Measurements from ENCODE around the gene LAMA3. TPM values are rescaled to one million over a fixed set of nuclear protein-coding genes. Genes with fewer than 3 reads are reported as not detected.

LAMA3 gene
- total and polyA plus RNA-seq, 9 donors: 2.3 to 8.7 (median 3.6) TPM

DNA sequence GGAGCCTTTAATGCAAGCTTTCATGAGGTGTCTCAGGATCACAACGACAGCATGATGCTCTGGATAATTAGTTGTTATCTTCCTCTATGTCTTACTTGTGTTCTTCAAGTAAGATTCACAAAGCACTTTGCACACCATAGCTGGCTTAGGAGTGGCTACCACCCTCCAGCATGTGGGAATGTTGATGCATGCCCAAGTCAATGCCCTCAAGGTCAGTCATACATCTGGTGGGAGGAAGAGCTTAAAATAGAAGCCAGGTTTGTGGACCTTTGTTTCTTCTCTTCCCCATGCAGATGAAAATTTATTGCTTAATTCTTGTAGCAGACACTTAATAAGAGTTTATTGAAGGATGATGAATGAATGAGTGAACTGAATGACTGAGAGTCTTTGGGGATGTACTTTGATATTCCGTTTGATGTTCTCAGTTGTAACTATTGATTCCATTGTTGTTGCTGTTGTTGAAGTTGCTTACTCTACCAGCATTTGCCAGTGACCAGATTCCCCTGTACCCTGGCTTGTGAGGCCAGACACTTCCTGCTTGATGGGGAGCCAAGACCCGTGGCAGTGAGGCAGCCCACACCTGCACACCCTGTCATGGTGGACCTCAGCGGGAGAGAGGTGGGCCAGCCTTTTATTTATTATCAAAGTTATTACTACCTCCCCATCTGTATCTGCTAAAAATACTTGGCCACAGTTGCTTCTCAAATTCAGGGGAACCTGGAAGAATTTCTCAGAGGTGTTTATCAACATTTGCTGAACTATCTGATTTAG, 137.8 kb downstream of the LAMA3 start:
- H3K27me3 ChIP-seq (ENCODE audit: control insufficient read depth, insufficient read depth, low read length): no peaks in the 10 kb centered on the region
- no peak for DNase-seq
- no peaks in the 10 kb centered on the region for H3K9me3 ChIP-seq (replicated peaks; ENCODE audit: control insufficient read depth, low read depth, low read length)
- H3K4me3 ChIP-seq (ENCODE audit: low read length): no peak overlapping the region
- no peaks in the 10 kb centered on the region for H3K4me1 ChIP-seq (ENCODE audit: control insufficient read depth, insufficient read depth, low read length)
- WGBS (ENCODE audit: insufficient coverage): 80% methylated on average over 1 of the region's 4 CpGs
- no peak overlapping the region for H3K27ac ChIP-seq (ENCODE audit: low read length)
- no peaks in the 10 kb centered on the region for H3K36me3 ChIP-seq (ENCODE audit: control insufficient read depth, insufficient read depth, low read length)

DNA sequence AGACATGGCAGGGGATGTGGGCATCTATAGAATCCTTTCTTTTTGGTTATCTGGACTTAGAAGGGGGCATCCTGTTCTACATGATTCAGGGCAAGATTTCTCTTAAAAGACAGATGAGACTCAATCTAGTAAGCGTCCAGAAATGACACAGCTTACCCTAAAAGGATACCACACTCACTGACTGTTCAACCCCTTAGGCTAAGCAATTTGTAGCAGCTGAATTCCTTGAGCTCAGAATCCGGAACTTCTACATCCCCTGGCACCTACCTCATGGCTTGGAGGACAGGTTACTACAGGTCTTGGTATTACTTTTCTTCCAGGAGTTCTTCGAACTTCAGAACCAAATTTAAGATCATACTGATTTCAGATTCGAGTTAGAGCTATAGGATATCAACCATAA, 138.4 kb downstream of the LAMA3 start:
- no peak for DNase-seq
- 94% methylated on average over 2 of the region's 4 CpGs for WGBS (ENCODE audit: insufficient coverage)
- Histone ChIP-seq H3K4me1 (ENCODE audit: control insufficient read depth, insufficient read depth, low read length) (no peaks in the 10 kb centered on the region), H3K36me3 (ENCODE audit: control insufficient read depth, insufficient read depth, low read length) (no peaks in the 10 kb centered on the region), H3K27ac (ENCODE audit: low read length) (no peak overlapping the region), H3K4me3 (ENCODE audit: low read length) (no peak overlapping the region), H3K9me3 (replicated peaks; ENCODE audit: control insufficient read depth, low read depth, low read length) (no peaks in the 10 kb centered on the region), H3K27me3 (ENCODE audit: control insufficient read depth, insufficient read depth, low read length) (no peaks in the 10 kb centered on the region)

DNA sequence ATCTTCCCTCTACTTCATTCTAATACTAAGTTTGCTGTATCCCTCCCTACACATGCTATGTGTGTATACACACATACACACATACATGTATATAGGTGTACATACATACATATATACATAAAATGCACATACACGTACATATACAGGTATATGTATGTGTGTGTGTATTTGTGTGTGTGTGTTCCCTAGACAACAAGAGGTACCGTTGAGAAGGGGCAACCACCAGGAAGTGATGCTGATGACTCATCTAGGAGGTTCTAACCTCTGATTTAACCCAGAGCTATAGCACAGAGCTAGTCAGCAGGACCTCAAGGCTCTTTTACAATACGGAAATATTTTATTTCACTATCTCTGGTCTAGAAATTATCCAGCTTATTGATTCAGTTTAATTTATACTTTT, 139.2 kb downstream of the LAMA3 start:
- Histone ChIP-seq H3K4me1 (ENCODE audit: control insufficient read depth, insufficient read depth, low read length) (no peaks in the 10 kb centered on the region), H3K4me3 (ENCODE audit: low read length) (no peak overlapping the region), H3K27me3 (ENCODE audit: control insufficient read depth, insufficient read depth, low read length) (no peaks in the 10 kb centered on the region), H3K27ac (ENCODE audit: low read length) (no peak overlapping the region), H3K36me3 (ENCODE audit: control insufficient read depth, insufficient read depth, low read length) (no peaks in the 10 kb centered on the region), H3K9me3 (replicated peaks; ENCODE audit: control insufficient read depth, low read depth, low read length) (no peaks in the 10 kb centered on the region)
- DNase-seq: no peak
- WGBS (ENCODE audit: insufficient coverage): no CpG with 5 or more reads among the region's 3 CpGs

DNA sequence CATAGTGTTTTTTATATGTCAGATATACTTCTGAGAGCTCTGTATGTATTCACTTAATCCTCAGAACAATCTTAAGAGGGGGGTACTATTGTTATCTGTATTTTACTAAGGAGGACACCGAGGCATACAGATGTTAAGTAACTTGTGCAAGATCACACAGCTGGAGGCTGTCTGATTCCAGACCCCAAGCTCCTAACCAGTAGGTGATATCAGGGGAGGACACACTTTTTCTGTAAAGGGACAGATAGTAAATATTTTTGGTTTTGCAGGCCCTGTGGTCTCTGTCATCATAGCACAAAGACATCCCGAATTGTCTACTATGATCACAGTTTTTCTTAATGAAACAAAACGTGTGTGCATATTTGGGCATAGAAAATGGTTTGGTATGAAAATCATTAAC, 143.7 kb downstream of the LAMA3 start:
- WGBS (ENCODE audit: insufficient coverage): no CpG with 5 or more reads among the region's 3 CpGs
- H3K36me3 ChIP-seq (ENCODE audit: control insufficient read depth, insufficient read depth, low read length): no peaks in the 10 kb centered on the region
- no peak overlapping the region for H3K4me3 ChIP-seq (ENCODE audit: low read length)
- no peaks in the 10 kb centered on the region for H3K27me3 ChIP-seq (ENCODE audit: control insufficient read depth, insufficient read depth, low read length)
- H3K9me3 ChIP-seq (replicated peaks; ENCODE audit: control insufficient read depth, low read depth, low read length): no peaks in the 10 kb centered on the region
- no peaks in the 10 kb centered on the region for H3K4me1 ChIP-seq (ENCODE audit: control insufficient read depth, insufficient read depth, low read length)
- no peak for DNase-seq
- H3K27ac ChIP-seq (ENCODE audit: low read length): no peak overlapping the region

DNA sequence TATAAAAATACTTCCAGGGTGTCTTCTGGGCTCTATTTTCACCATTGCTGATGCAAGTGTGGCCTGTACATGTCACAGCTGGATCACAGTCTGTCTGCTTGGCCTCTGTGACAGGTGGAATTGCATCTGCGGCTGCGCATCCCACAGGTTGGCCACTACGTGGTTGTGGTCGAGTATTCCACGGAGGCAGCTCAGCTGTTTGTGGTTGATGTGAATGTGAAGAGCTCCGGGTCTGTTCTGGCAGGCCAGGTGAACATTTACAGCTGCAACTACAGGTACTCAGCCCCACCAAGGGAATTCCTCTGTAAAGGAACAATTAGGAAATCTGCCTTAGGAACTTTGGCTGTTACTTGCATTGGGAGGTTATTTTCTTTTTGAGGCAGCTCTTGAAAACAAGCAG, 144.5 kb downstream of the LAMA3 start:
- H3K4me1 ChIP-seq (ENCODE audit: control insufficient read depth, insufficient read depth, low read length): no peaks in the 10 kb centered on the region
- no peak overlapping the region for H3K27ac ChIP-seq (ENCODE audit: low read length)
- 79% methylated on average over 5 of the region's 6 CpGs for WGBS (ENCODE audit: insufficient coverage)

DNA sequence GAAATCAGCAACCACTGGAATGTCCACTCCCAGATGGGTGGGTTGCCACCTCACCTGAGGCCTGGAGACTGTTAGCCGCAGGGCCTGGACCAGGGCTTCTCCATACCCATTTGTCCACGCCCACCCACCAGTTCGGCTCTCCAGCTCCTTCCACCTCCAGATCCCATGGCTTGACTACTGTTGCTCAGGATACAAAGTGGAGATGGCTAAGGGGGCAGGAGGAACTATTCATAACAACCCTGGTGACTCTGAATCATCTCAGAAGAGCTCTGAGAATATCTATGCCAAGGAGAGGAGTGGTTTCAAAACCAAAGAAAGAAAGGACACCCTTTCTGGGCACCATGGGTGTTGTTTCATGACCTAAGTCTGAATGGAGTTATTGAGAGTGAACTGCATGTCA, 145.8 kb downstream of the LAMA3 start:
- Histone ChIP-seq H3K9me3 (replicated peaks; ENCODE audit: control insufficient read depth, low read depth, low read length) (no peaks in the 10 kb centered on the region), H3K27ac (ENCODE audit: low read length) (no peak overlapping the region), H3K36me3 (ENCODE audit: control insufficient read depth, insufficient read depth, low read length) (no peaks in the 10 kb centered on the region), H3K4me1 (ENCODE audit: control insufficient read depth, insufficient read depth, low read length) (no peaks in the 10 kb centered on the region), H3K27me3 (ENCODE audit: control insufficient read depth, insufficient read depth, low read length) (no peaks in the 10 kb centered on the region), H3K4me3 (ENCODE audit: low read length) (no peak overlapping the region)
- no peak for DNase-seq
- WGBS (ENCODE audit: insufficient coverage): no CpG with 5 or more reads among the region's 3 CpGs

More for the DNA sequence above, 144.5 kb downstream of the LAMA3 start:
- no peak for DNase-seq
- no peaks in the 10 kb centered on the region for H3K9me3 ChIP-seq (replicated peaks; ENCODE audit: control insufficient read depth, low read depth, low read length)
- H3K27me3 ChIP-seq (ENCODE audit: control insufficient read depth, insufficient read depth, low read length): no peaks in the 10 kb centered on the region
- H3K36me3 ChIP-seq (ENCODE audit: control insufficient read depth, insufficient read depth, low read length): no peaks in the 10 kb centered on the region
- H3K4me3 ChIP-seq (ENCODE audit: low read length): no peak overlapping the region

DNA sequence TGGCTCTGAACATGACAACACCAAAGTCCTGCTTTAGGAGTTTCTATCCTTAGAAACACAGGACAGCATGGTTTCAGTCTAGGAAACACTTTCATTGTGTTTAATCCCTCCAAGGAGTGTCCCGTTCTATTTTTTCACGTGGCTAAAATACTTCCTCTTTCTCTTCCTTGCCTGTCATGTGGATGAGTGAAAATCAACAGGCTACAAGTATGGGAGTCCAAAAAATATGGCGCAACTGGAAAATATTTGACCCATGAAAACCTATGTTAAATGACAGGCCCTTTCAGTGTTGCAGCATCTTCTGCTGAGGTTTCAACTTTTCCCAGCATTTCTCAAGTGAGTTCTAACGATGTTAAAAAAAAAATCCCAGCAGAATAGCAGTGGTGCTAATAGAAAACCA, 146.3 kb downstream of the LAMA3 start:
- DNase-seq: no peak
- no CpG with 5 or more reads among the region's 4 CpGs for WGBS (ENCODE audit: insufficient coverage)
- no peaks in the 10 kb centered on the region for H3K9me3 ChIP-seq (replicated peaks; ENCODE audit: control insufficient read depth, low read depth, low read length)
- H3K4me3 ChIP-seq (ENCODE audit: low read length): no peak overlapping the region
- no peaks in the 10 kb centered on the region for H3K4me1 ChIP-seq (ENCODE audit: control insufficient read depth, insufficient read depth, low read length)
- H3K27me3 ChIP-seq (ENCODE audit: control insufficient read depth, insufficient read depth, low read length): no peaks in the 10 kb centered on the region
- H3K36me3 ChIP-seq (ENCODE audit: control insufficient read depth, insufficient read depth, low read length): no peaks in the 10 kb centered on the region
- no peak overlapping the region for H3K27ac ChIP-seq (ENCODE audit: low read length)

DNA sequence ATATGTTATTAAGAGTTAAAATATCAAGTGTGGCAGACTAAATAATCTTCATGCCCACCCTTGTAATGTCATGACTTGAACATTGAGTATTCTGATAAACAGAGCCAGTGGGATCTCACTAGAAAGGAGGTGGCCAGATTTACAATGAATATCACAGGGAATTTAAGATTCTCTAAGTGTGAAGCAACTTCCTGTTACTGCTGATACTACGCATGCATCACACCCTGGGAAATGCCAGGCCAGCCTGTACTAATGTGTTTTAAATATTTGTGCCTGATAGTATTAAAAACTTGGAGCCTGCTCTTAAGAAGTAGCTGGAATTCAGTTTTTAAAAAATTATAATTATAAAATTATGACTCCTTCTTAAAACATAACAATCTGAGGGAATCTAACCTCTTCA, 148.3 kb downstream of the LAMA3 start:
- no peak for DNase-seq
- no CpG with 5 or more reads among the region's 1 CpG for WGBS (ENCODE audit: insufficient coverage)
- Histone ChIP-seq H3K4me3 (ENCODE audit: low read length) (no peak overlapping the region), H3K36me3 (ENCODE audit: control insufficient read depth, insufficient read depth, low read length) (no peaks in the 10 kb centered on the region), H3K9me3 (replicated peaks; ENCODE audit: control insufficient read depth, low read depth, low read length) (no peaks in the 10 kb centered on the region), H3K27ac (ENCODE audit: low read length) (no peak overlapping the region), H3K27me3 (ENCODE audit: control insufficient read depth, insufficient read depth, low read length) (no peaks in the 10 kb centered on the region), H3K4me1 (ENCODE audit: control insufficient read depth, insufficient read depth, low read length) (no peaks in the 10 kb centered on the region)

DNA sequence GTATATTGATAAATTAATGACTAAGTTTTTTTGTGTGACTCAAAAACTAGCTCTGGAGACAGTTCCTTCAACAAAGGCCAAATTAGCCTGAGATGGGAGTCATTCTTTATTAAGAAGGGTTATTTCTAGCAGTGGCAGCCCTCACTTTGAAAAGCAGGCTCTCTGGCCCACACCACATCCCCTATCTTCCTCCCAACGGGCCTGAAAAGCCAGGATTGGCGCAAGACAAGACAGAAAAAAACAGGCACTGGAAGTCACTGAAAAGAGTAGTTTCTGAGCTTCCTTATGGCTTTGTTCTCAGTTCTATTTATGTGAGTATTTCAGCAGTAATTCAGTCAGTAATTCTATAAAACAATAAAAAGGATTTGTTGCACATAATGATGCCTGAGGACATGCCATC, 149.0 kb downstream of the LAMA3 start:
- Histone ChIP-seq H3K27ac (ENCODE audit: low read length) (no peak overlapping the region), H3K27me3 (ENCODE audit: control insufficient read depth, insufficient read depth, low read length) (no peaks in the 10 kb centered on the region), H3K9me3 (replicated peaks; ENCODE audit: control insufficient read depth, low read depth, low read length) (no peaks in the 10 kb centered on the region), H3K4me1 (ENCODE audit: control insufficient read depth, insufficient read depth, low read length) (no peaks in the 10 kb centered on the region), H3K36me3 (ENCODE audit: control insufficient read depth, insufficient read depth, low read length) (no peaks in the 10 kb centered on the region), H3K4me3 (ENCODE audit: low read length) (no peak overlapping the region)
- no CpG with 5 or more reads among the region's 2 CpGs for WGBS (ENCODE audit: insufficient coverage)
- DNase-seq: no peak

DNA sequence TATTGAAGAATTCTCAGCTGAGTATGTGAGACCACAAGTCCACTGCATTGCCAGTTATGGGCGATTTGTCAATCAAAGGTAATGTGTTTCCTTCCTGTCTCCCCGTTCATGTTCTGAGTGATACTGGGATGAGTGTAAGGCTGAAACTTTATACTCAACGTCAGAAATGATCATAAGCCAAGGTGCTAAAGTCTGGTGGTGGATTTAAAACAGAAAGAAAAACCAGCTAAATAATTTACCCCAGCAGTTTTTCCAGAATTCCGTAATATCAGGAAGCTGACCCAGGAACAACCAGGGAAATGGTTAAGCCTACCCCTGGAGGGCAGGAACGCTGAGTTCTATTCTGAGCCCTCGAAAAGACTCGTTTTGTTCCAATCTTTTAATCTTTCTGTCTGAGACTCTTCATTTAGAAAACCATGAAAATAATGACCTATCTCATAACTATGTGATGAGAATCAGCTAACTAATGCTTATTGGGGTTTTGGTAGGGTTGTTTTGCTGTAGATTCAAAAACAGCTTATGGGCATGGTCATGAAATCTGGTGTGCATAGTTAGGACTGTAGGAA, 149.6 kb downstream of the LAMA3 start:
- H3K4me1 ChIP-seq (ENCODE audit: control insufficient read depth, insufficient read depth, low read length): no peaks in the 10 kb centered on the region
- no peak for DNase-seq
- H3K9me3 ChIP-seq (replicated peaks; ENCODE audit: control insufficient read depth, low read depth, low read length): no peaks in the 10 kb centered on the region
- no peaks in the 10 kb centered on the region for H3K36me3 ChIP-seq (ENCODE audit: control insufficient read depth, insufficient read depth, low read length)
- no CpG with 5 or more reads among the region's 7 CpGs for whole genome bisulfite sequencing (ENCODE audit: insufficient coverage)
- no peaks in the 10 kb centered on the region for H3K27me3 ChIP-seq (ENCODE audit: control insufficient read depth, insufficient read depth, low read length)
- H3K4me3 ChIP-seq (ENCODE audit: low read length): no peak overlapping the region
- no peak overlapping the region for H3K27ac ChIP-seq (ENCODE audit: low read length)
